8988T (cell line): ENCODE results near the gene GRIK3.

Experiments used
- DNase-seq: peaks from one replicate; pipeline ENCODE4 v3.0.0; 2011

The GRIK3 gene

GRCh38 chr1:36752891-36753361 is 281.4 kb downstream of the GRIK3 start:
- DNase-seq: no peak

DNA sequence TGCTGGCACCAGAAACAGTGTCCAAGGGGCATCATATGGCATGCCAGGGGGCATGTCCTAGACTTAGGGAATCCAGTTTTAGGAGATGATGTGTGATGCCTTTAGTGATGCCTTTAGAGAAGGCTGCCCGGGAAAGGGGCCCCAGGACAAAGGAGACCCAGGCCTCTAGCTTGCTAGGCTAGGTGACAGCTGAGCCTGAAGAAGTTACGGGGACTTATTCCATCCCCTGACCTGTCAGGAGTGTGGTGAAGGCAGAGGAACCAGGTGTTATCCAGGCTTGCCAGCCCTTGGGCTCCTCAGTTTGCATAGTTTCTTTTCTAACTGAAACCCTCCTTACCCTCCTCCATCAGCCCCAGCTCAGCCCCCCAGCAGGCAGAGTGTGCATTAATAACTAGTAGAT is 281.9 kb downstream of the GRIK3 start:
- DNase-seq: no peak

- no peak for DNase-seq
These were observed 282.8 kb downstream of the GRIK3 start for GRCh38 chr1:36751525-36751924.

DNA sequence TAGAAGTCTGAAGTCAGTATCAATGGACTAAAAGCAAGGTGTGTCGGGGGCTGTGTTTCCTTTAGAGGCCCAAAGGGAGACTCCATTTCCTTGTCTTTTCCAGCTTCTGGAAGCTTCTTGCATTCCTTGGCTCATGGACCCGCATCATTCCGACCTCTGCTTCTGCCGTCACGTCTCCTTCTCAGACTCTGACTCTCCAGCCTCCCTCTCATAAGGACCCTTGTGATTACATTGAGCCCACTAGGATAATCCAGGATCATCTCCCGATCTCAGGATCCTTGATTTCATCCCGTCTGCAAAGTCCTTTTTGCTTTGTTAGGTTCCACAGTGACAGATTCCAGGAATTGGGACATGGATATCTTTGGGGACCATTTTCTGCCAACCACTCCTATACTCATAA is 285.8 kb downstream of the GRIK3 start:
- no peak for DNase-seq
